Thyroid gland (tissue), 4 donors: ENCODE measurements around the gene SMTN. TPM values are rescaled to one million over a fixed set of nuclear protein-coding genes. Genes with fewer than 3 reads are reported as not detected.

Source experiments
- DNase-seq, 2 donors: peaks; one replicate each; pipeline ENCODE4 v3.0.0-alpha.2; 2019
- H3K27ac ChIP-seq, 3 donors: fragments of 200-600 bp; sonication (generic); 1 replicate in 2 of 3; 2 replicates in 1 of 3; pipeline ENCODE4 v1.5.1; 2016 to 2019; ENCODE audit warnings: mild to moderate bottlenecking in 1 of 3, moderate library complexity in 1 of 3
- H3K27me3 ChIP-seq: fragments of 200-600 bp; sonication (generic); one replicate; pipeline ENCODE4 v1.5.1; 2019
- H3K36me3 ChIP-seq, 2 donors: fragments of 200-600 bp; sonication (generic); one replicate each; pipeline ENCODE4 v1.5.1; 2016 to 2019
- H3K4me1 ChIP-seq, 2 donors: fragments of 200-600 bp; sonication (generic); one replicate each; pipeline ENCODE4 v1.5.1; 2017 to 2019
- H3K4me3 ChIP-seq, 3 donors: fragments of 200-600 bp; sonication (generic); replicated peaks in 1 of 3; 1 replicate in 2 of 3; 2 replicates in 1 of 3; pipeline ENCODE4 v1.5.1; 2016; ENCODE audit warnings: mild to moderate bottlenecking in 1 of 3
- H3K9me3 ChIP-seq: fragments of 200-600 bp; sonication (generic); one replicate; pipeline ENCODE4 v1.5.1; 2017
- CTCF ChIP-seq, 6 experiments: fragments of 200-600 bp in 3 of 6; fragments of 450-650 bp in 3 of 6; sonication (generic) in 3 of 6; IDR thresholded peaks; one replicate each; pipeline ENCODE4 v1.5.1; 2016 to 2019; ENCODE audit warnings: antibody characterized with exemption in 6 of 6, mild to moderate bottlenecking in 2 of 6, inconsistent platforms in 1 of 6, moderate library complexity in 1 of 6
- POLR2A ChIP-seq, 2 donors: fragments of 450-650 bp; IDR thresholded peaks; one replicate each; pipeline ENCODE4 v1.6.1; 2017; ENCODE audit warnings: antibody characterized with exemption in 2 of 2, mild to moderate bottlenecking in 2 of 2, moderate library complexity in 1 of 2
- WGBS, 2 donors: methylation state at CpG; one replicate each; pipeline ENCODE4 v1.1.5; 2017; 5-methylcytosine and 5-hydroxymethylcytosine counted together
- intact Hi-C: fragments of 100-400 bp; cut with DNase I; formaldehyde crosslinking; loops from one replicate; pipeline ENCODE4 v1.15.1; 2023
- total RNA-seq, 4 donors: library from RNA; depleted of rRNA; stranded (reverse); fragments of >200 nt; gene quantifications; one replicate each; pipeline ENCODE4 v1.2.3, GENCODE V29; 2016

The SMTN gene
- total RNA-seq, 4 donors from 2014 or later, result 46.2 to 60.3 (median 54.2) TPM

DNA sequence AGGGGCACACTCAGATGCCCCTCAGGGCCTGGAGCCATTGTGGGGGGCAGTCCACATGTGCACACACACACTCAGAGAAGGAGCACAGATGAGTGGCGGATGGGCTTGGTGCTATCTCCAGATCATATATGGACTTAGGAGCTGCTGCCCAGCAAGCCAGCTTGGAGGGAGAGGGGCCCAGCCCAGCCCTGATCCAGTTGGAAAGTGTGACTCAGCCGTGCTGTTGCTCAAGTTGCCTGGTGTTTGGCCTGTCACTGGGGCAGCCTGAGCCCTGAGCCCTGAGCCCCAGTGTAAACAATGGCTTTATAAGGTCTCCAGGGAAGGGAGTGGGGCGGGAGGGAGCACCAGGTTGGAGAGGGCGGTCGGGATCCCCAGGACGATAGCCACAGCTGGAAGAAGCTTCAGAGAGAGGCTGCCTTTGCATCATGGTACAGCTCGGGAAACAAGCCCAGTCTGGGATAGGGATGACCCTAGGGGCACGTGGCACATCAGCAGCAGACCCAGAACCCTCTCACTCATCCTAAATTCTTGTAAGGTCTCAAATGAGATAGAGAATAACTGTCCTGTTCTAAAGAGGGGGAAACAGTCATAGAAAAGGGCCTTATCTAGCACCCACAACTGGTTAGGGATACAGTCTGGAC is 21.4 kb downstream of the SMTN start:
- H3K36me3 ChIP-seq, result peaks cover 18 to 26% of the 10 kb centered on the region in 2 donors
- no peaks in the 10 kb centered on the region for H3K27me3 ChIP-seq
- peak overlapping the region; percentile 40 to 68 (median 58) for H3K27ac ChIP-seq
- H3K4me3 ChIP-seq, result no peak overlapping the region
- intact Hi-C loops, result loop anchor here (5.0 kb wide), 1 partner anchor 50 kb away; no protein-coding TSS in a partner anchor
- no peak for TF ChIP-seq POLR2A (IDR thresholded peaks at IDR 0.05)
- no peak for TF ChIP-seq CTCF (IDR thresholded peaks at IDR 0.05)
- DNase-seq, result peak in 1 of 2 donors; percentile 28
- peaks cover 14 to 19% of the 10 kb centered on the region in 2 donors for H3K4me1 ChIP-seq
- H3K9me3 ChIP-seq, result no peaks in the 10 kb centered on the region
- WGBS, 2 donors, result 75 to 85% methylated on average over 7 to 8 of the region's 8 CpGs

DNA sequence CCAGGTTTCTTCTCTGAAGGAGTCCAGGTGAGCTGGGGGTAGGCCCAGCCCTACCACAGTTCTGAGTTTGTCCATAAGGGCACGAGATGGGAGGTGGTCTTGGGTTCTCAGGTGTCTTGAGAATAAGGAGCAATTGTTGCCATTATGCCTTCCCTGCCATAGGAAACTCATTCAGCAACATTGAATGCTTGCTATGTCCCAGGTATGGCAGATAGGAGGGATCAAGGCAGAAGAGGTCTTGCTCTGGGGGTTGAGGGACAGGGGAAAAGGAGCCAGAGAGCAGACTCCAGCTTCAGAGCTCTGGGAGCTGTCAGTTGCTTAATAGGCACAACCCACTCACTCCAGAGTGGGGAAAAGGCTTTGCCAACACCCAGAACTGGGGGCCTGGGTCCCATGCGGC is 22.0 kb downstream of the SMTN start:
- TF ChIP-seq CTCF (IDR thresholded peaks at IDR 0.05), result no peak
- no peak for TF ChIP-seq POLR2A (IDR thresholded peaks at IDR 0.05)
- peaks cover 18 to 26% of the 10 kb centered on the region in 2 donors for H3K36me3 ChIP-seq
- H3K27me3 ChIP-seq, result no peaks in the 10 kb centered on the region
- H3K27ac ChIP-seq, result peak overlapping the region; percentile 30 to 68 (median 58)
- H3K4me3 ChIP-seq, result no peak overlapping the region
- no peak for DNase-seq
- intact Hi-C loops, result loop anchor here (5.0 kb wide), 1 partner anchor 49 kb away; no protein-coding TSS in a partner anchor
- no peaks in the 10 kb centered on the region for H3K9me3 ChIP-seq
- WGBS, 2 donors, result 83 to 92% methylated on average over 2 of the region's 2 CpGs
- peaks cover 18 to 22% of the 10 kb centered on the region in 2 donors for H3K4me1 ChIP-seq

GRCh38 chr22:31103899-31104694 is 23.0 kb downstream of the SMTN start:
- DNase-seq, result no peak
- Histone ChIP-seq H3K27ac (no peak overlapping the region), H3K36me3 (peaks cover 18 to 25% of the 10 kb centered on the region in 2 donors), H3K4me1 (peaks cover 22 to 23% of the 10 kb centered on the region in 2 donors), H3K9me3 (no peaks in the 10 kb centered on the region), H3K27me3 (no peaks in the 10 kb centered on the region), H3K4me3 (no peak overlapping the region)
- no peak for TF ChIP-seq POLR2A (IDR thresholded peaks at IDR 0.05)
- intact Hi-C loops, result loop anchor here (5.0 kb wide), 1 partner anchor 48 kb away; no protein-coding TSS in a partner anchor
- WGBS, 2 donors, result 91 to 93% methylated on average over 33 of the region's 33 CpGs

GRCh38 chr22:31104869-31105268 is 23.8 kb downstream of the SMTN start:
- Histone ChIP-seq H3K36me3 (peaks cover 15 to 17% of the 10 kb centered on the region in 2 donors), H3K4me3 (no peak overlapping the region), H3K9me3 (no peaks in the 10 kb centered on the region), H3K27me3 (no peaks in the 10 kb centered on the region), H3K4me1 (peaks cover 22 to 23% of the 10 kb centered on the region in 2 donors), H3K27ac (no peak overlapping the region)
- WGBS, 2 donors, result 53 to 63% methylated on average over 2 to 16 of the region's 35 CpGs
- DNase-seq, result no peak
- intact Hi-C loops, result loop anchor here (5.0 kb wide), 2 partner anchors 37 to 47 kb away; partner anchors contain the start of gene PLA2G3
- TF ChIP-seq POLR2A (IDR thresholded peaks at IDR 0.05) (no peak), CTCF (IDR thresholded peaks at IDR 0.05) (no peak)

GRCh38 chr22:31105282-31105929 is 24.3 kb downstream of the SMTN start:
- no peak for DNase-seq
- Histone ChIP-seq H3K27ac (peak overlapping the region in 2 of 3 donors; percentile 93 to 97), H3K4me3 (no peak overlapping the region), H3K4me1 (peaks cover 22 to 23% of the 10 kb centered on the region in 2 donors), H3K27me3 (no peaks in the 10 kb centered on the region), H3K9me3 (no peaks in the 10 kb centered on the region), H3K36me3 (peaks cover 11% of the 10 kb centered on the region in 2 donors)
- TF ChIP-seq POLR2A (IDR thresholded peaks at IDR 0.05) (no peak), CTCF (IDR thresholded peaks at IDR 0.05) (no peak)
- 90 to 96% methylated on average over 7 to 11 of the region's 11 CpGs for WGBS, 2 donors
- intact Hi-C loops, result loop anchor here (5.0 kb wide), 1 partner anchor 37 kb away; the partner anchor contains the start of gene PLA2G3
